ENCODE results near the gene SORCS2.

The SORCS2 gene

DNA sequence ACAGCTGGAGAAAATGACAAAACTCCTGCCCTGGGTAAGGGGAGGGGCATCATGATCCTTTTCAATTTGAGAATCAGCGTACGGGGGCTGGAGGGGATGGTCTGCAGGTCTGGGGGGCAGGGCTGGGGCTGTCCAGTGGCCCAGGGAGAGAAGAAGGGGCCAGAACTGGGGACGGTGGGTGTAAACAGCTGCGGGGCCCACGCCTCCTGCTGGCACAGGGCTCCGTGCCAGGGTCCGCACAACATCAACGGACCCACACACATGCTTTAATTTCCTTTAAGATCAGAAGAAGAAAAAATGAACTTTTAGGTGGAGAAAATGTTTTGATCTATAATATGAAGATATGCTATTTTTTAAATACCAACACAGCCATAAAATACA is 190.3 kb downstream of the SORCS2 start:
- no peak for DNase-seq

DNA sequence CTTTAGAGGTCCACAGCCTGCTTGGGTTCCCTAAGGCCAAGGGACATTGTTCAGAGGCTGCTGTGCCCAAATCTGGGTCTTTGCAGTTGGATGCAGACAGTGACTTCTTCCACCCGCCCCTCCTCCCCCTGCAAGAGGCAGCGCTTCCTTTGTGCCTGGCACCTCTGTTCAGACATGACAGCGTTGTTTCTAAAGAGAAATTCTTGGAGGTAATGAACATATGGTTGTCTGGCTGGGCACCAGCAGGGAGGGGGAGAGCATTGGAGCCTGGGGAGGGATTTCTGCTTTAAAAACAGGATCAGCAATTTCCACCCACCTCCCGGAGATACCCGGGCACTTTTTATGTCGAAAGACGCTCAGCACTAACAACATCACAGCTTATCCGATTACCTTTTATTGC is 190.9 kb downstream of the SORCS2 start:
- no peak for DNase-seq

DNA sequence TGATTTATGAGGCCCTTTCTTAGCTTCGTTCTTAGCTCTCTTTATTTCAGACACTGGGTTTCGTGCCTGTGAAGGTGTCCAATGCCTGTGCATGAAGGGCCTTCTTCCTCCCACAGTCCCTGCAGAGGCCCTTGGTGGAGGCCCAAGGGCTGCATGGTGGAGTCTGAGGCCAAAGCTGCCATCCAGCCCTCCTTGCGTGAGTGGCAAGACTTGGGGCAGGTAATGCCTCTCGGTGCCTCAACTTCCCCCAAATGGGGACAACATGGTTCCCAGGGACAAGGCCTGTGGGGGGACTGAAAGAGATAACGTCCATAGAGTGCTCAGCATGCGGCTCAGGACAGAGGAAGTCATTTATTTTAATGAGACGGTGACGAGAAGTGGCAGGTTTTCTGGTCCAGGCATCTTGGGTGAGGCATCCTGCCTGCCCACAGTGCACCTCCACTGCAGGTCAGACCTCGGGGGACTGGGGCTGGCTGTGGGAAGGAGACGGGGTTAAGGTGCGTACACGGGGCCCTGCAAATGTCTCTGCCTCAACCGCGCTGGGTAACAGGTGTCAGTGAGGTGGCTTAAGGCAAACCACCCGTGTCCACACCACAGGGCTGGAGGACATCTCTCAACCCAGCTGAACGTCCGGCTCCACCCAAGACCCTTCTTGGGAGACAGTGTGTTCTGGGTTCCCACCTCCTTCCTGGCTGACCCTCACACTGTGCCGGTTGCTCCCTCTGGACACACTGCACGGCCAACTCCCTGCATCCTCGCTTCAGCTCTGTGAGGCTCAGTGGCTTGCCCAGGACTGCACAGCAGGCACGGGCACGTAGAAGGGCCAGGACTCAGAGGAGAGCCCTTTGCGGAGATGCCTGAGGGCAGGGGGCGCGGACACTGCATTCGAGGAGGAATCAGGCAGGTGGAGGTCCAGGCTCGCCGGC is 191.9 kb downstream of the SORCS2 start:
- DNase-seq, result no peak

DNA sequence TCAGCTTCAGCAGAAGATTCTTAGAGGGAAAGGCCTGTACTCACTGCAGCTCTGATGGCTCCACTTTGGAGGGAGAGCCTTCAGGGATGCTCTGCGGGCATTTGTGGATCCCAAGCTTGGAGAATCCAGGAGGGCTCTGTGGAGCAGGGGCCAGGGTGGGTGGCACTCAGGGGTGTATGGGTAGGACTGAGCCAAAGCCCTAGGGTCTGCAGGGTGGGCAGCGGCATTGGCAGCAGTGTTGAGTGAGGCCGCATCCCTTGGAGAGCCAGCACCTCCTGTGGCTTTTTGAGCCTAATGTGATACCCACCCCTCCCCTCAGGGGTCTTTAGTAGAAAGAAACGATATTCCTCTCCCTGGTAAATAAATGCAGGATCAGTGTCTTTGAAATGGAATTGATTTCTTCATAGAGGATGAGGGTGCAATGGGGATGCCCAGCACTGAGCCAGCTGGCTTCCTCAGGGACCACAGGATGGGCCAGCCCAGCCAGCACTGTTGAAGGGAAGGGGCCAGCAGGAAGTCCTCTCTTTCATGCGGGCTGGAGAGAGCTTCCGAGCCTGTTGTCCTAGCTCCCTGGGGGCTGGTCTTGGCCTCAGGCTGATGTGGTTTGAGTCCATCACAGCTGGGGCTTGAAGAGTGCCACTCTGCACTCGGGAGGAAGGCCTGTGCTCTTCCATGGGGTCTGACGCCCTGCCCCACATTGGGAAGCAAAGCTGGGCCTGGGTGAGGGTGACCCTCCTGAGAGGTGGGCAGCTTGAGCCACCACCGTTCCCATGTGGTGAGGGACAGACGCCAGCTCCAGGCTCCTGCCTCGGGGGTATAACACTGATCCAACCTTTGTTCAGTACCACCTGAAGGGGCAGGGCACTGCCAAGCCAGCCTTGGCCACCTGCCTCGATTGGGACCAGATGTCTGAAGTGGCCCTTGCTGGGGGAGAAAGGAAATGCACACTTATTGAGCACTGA is 192.9 kb downstream of the SORCS2 start:
- DNase-seq, result no peak

DNA sequence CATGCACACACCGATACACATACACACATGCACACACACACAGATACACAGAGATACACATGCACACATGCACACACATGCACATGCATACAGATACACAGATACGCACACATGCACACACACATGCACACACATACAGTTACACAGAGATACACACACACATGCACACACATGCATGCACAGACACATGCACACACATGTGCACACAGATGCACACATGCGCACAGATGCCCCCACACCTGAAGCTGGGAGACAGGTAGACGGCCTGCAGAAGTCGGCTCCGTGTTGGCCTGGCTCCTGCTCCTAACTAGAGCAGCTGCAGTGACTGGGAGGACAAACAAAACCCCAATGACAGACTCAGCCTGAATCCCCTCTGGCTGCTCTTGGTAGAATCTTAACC is 195.6 kb downstream of the SORCS2 start:
- no peak for DNase-seq

DNA sequence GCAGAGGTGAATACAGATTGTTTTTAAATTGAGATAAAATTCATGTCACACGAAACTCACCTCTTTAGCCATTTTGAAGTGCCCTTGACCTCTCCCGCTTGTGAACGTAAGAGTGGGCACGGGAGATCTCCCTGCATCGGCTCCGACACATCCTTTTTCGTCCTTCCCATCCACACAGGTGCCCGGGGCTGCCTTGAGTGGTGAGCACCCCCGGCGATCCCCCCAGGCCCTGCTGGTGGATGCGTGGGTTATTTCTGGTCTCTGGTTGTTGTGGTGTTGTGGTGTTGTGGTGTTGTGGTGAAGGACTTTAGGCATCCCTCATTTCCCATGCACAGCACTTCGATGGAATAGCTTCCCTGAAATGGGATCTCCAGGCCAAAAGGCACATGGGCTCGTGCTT is 196.3 kb downstream of the SORCS2 start:
- DNase-seq, result no peak

DNA sequence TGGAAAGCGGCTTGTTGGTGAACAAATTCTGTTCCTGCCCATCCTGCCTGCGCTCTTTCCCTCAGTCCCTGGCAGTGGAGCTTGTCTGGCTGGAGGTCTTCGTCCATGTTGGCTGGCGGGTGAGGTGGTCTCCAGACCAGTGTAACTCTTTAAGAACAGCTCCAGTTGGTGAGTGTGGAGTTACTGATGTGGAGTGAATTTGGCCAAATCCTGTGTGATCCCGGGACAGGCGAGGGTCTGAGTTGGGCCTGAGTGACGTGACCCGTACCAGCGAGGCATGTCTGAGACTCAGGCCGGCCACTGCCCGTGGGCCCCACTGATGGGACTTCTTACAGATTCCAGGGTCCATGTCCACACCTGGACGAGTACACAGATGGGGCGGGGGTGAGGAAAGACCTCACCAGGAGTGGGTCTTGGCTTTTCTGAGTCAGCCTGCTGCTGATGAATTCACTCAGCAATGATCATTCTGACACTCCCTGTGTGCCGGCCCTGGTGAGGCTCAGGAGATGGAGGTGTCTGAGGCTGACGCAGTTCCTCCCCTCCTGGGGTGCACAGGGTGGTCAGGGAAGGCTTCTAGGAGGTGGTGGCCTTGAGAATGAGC is 196.9 kb downstream of the SORCS2 start:
- DNase-seq, result no peak

DNA sequence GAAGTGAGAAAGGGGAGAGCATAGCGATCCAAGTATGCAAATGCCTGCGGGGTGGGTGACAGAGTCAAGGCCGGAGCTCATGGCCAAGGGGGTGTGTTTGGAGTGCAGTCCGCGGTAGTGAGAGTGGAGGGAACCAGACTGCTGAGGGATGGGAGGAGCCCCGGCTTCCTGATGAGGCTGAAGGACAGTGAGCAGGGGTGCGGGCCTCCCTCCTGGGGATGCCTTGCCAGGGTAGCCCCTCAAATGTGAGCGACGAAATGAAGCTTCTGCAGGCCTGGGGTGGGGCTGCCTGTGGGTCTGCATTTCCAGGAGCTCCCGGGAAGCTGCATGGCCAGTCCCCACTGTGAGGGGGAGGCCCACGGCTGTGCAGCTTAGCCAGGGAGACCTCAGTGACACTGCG is 197.4 kb downstream of the SORCS2 start:
- DNase-seq, result no peak

DNA sequence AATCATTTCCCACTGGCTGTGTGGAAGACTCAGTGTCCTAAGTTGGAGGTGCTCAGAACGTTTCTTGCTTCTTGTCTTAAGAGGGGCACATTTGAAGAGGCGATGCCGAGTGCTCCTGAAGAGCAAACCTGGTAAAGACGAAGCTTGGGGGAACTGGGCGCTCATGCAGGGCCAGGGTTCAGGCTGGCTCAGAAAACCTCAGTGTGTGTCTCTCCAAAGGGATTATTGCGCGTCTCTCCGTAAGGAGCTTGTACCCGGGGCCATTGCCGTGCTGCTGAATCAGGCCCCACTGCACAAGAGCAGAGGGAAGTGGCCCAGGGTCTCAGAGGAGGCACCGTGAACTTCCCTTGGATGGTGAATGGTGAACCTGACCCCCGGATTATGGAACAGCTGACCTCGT is 198.0 kb downstream of the SORCS2 start:
- no peak for DNase-seq

DNA sequence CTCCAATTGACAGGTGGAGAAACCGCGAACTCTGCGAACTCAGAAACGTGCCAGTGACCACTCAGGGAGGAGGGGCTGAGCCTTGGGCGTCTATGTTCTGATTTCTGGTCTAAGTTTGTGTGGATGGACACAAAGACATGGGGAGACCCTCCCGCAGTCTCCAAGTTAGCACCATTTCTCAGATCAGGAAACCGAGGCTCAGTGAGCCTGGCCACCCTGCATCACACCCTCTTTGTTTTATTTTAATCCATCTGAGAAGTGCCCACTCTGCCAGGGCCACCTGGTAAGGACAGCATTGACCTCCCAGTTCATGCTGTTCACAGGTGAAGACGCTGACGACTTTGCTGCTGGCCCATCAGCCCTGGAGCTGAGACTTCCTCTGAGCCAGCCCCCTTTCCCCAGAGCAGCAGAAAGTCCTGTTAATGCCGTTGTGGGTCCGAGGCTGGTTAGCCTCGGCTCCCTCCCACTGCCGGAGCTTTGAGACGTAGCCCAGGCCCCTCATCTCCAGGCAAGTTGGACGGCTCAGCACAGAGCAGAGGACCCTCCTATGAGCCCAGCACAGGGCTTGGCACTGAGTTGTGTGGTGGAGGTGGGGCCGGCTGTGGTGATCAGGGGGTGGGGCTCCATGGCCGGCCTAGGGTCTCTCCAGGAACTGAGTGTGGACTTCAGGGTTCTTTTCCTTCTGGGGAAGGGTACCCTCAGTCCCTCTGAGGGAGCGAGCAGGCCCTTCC is 198.7 kb downstream of the SORCS2 start:
- no peak for DNase-seq

DNA sequence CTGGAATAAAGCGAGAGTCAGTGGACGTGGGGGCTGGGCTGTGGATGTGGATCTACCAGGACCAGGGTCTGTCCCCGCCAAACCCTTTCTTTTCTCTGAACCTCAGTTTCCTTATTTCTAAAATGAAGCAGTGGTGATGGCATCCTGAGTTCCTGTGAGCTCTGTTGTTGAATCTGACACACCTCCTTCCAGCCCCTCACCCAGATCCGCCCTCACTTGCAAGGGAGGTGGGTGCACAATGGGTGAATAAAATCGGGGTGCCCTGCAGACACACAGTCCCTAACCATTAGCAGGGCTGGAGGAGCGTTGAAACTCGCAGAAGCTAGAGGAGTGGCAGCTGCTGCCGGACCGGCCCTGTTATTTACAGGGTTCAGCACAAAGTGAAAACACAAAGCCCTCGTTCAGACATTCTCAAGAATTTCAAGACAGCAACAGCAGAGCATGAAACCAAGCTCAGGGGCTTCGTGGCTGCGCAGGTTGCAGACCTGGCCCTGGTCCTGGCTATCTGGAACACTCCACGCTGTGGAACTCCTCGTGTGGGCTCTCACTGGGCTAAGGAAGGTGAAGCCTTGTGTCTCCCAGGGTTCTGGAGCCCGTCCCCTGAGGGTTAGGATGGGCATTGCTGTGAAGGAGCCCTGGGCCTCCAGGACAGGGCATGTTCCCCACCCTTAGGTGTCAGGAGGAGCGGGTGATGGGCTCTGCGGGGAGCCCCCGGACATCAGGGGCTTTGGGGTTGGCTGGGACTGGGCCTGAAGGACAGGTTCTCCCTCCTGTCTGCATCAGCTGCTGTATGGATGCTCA is 199.5 kb downstream of the SORCS2 start:
- DNase-seq, result no peak

DNA sequence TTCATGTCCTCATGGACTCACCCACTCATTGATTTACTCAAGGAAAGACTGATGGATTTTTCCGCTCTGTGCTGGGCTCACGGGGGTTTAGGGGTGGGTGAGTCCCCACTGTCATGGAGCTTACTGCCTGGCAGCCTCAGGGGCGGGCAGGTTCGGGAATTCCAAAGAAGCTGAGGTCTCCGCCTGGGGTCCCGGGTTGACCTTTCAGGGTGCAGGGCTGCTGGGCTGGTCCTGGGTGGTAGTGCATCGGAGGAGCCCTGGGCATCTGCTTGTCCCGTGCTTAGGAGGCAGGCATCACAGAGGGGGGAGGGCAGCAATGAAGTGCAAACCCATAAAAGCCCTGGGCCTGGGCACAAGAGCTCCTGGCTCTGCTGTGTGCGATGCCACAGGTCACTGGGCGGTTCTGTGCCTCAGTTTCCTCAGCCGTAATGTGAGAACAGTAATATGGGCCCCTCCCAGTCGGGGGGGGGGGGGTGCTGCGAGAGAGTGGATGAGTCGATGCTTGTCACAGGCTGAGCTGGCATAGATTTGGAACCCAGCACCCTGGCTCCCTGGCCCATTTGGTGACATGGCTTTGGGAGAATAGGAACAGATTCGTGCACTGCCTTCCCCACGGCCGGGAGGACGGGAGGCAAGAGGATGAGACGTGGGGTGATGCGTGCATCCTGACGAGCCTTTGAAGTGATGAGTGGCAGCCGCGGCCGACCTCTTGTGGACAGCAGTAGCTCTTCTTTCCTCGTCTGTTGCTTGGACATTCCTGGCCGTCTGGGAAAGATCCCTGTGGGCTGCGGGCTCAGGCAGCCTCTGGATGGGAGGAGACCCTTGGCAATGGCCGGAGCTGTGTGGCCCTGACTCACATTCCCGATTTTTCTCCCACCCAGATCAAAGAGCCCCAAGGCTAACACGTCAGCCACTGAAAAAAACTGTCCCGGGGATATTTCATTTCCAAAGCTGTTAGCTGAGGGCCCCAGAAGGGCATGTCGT is 200.4 kb downstream of the SORCS2 start:
- peak; percentile 63 for DNase-seq

DNA sequence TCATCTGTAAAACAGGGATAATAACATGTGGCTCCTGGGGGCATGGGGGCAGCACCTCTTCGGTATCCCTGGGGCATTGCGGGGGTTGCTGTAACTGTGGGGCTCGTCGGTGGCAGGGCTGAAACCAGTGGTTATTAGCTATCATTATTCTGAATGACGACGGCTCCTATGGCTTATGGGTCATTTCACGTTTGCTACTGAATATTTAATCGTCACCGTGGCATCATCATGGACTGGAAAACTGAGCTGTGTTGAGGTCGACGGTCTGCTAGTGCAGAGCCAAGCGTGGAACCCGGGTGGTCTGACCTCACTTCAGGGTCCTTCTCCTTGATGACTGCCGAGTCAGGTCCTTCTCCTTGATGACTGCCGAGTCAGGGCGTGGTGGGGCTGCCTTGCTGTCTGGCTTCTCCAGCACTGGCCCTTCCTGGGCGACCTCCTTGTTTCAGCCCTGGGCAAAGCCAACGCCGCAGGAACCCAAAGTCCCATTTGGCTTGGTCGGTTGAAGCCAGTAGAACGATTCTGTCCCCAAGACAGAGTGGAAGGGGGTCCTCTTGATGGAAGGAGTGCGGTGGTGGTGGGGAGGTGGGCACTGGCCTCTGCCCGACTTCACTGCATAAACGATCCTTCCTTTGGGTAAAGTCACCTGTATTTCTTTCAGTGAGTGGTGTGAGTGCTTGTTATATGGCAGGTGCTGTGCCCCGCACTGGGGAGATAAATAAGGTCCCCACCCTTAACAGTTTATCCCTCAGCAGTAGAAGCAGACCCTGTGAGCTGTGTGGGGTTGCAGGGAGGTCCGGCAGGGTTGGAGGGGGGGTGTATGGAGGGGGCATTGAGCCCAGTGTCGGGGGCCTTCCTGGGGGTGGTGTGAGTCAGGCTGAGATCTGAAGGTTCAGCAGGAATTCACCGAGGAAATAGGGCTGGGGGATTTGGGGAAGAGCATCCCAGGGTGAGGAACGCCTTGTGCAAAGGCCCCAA is 201.6 kb downstream of the SORCS2 start:
- DNase-seq, result no peak

DNA sequence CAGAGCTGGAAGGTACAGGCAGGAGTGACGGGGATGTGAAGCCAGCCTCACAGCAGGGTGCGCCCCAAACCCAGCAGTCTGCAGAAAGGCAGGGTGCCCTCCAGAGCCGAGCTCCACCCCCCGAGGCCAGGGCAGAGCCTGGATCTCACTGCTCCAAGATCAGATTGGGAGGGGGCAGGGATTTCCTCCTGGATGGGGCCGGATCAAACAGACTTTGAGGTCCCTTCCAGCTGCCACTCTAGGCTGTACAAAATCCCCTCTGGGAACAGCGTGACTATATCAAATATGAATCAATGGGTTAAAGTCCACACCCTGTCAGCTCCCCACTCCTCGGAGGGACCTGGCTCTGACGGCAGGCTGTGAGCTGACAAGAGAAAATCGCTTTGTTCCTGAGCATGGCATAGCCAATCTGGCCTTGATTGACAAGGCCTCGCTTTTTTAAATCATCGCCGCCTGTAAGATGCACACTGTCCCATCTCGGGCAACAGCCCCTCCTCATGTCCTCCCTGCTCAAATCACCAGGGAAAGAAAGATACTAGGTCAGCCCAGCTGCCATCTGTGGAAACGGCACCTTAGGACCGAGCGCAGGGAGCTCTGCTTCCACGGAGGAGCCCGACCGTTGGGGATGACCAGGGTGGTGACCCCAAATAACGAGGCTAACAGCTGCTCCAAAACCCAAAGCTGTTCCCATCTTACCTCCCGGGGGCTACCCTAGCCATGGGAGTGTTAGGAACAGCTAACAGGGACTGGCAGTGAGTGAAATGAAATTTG is 202.5 kb downstream of the SORCS2 start:
- DNase-seq, result no peak

DNA sequence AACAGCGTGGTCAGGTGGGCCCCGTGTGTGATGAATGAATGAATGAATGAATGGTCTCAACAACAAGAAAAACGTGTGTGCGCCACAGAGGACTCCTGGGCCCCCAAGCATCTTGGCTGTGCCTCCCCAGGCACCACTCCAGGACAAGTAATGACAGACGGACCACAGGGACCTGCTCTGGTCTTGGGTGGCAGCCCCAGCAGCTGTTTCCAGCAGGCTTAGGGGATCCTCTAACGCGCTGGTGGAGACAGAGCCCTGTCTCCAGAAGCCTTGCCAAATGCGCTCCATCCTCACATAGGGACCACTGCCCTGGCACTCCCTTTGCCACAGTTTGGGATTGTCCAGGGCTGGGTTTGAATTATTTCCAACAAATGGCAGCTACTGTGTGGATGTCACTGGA is 203.3 kb downstream of the SORCS2 start:
- no peak for DNase-seq

DNA sequence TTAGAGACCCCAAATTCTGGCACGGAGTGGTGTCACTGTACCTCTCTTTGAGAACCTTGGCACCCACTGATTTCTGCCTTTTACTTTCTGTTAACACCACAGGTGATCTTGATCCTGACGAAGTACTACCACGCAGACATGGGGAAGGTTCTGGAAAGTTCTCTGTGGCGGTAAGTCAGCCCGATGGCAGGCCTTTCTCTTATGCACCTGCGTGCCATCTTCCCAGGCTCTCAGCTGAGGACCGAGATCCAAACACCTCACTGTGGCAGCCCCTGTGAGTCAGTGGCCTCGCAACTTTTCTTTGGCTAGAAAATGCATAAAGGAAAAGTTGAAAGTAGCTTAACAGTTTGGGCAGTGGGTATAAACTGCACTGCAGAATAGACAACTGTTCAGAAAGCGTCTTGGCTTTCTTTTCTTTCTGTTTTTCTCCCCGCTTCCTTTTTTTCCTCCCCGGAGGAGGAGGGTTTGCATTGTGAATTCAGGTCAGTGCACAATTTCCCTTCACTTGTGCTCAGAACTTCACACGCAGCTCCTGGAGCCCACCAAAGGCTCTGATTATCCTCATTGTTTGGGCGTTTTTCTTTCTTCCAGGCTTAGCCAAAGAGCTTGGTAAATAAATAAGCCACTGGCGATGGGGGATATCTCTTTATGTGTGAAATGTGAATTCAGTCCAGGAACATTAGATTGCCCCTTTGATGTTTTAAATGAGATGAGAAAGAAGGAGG is 204.0 kb downstream of the SORCS2 start:
- DNase-seq, result no peak

DNA sequence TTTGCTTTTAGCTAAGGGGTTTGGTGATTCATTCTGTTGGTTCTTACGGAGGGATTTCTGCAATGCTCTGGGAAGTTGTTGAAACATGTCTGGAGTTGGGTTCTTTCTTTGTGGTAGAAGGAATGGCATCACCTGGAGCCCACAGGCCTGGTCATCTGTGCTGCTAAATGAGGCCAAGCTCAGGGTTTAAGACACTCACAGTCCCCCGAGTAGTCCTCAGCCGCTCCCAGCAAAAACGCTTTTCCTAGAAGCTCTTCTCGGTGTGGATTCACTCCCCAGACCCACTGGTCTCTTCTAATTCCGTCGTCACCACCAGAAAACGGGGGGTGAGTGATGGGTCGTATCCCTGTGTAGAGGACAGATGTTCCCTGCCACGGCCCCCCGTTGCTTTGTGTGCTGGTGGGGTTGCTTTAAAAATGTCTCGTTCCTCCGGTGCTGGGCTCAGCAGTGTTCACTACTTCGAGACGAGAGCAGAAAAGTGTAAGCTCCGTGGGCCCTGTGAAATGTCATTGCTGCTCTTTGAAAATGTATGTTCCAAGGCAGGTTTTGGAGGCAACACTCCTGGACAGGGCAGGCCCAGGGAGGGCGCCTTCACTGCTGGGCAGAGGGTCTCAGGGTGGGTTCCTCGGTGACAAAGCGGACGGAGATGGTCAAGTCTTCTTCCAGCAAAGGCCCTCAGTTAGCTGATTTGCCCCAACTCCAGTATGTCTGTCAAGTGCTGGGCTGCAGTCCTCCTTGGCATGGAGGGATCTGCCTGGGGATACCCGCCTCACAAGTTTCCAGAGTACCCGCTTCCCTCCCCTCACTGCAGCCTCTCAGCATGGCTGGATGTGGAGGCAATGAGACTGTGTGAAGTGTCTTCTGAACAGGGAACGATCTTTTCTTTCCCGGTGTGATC is 205.1 kb downstream of the SORCS2 start:
- no peak for DNase-seq

Measured in DMS53 (cell line).